ENCODE results near the gene ABI3.

ABI3 gene

GRCh38 chr17:49242813-49243212 lies 32.3 kb downstream of the ABI3 start:
- no peak overlapping the region for H3K4me3 ChIP-seq (ENCODE audit: low read length)
- no peak overlapping the region for H2AFZ ChIP-seq (ENCODE audit: low read depth, low read length)
- no peaks in the 10 kb centered on the region for H4K20me1 ChIP-seq (ENCODE audit: insufficient read depth, low read length)
- TF ChIP-seq EZH2phosphoT487 (IDR thresholded peaks at IDR 0.05; ENCODE audit: low read depth) (no peak), CTCF (IDR thresholded peaks at IDR 0.05; ENCODE audit: low read depth, low read length) (no peak)
- no peaks in the 10 kb centered on the region for H3K79me2 ChIP-seq (ENCODE audit: low read length)
- H3K9me3 ChIP-seq (ENCODE audit: insufficient read depth, low read length), result no peaks in the 10 kb centered on the region
- no peaks in the 10 kb centered on the region for H3K36me3 ChIP-seq (replicated peaks; ENCODE audit: low read depth, low read length)
- H3K4me1 ChIP-seq (ENCODE audit: low read length), result peaks cover 14% of the 10 kb centered on the region
- no peak overlapping the region for H3K27ac ChIP-seq (ENCODE audit: low read length)
- H3K9ac ChIP-seq (ENCODE audit: low read length), result no peak overlapping the region
- 0 out of 2 replicates have a peak, but pooled peaks cover under 1% of the 10 kb centered on the region for H3K27me3 ChIP-seq (ENCODE audit: low read depth, low read length)
- H3K4me2 ChIP-seq (ENCODE audit: low read length), result no peak overlapping the region

- TF ChIP-seq EZH2phosphoT487 (IDR thresholded peaks at IDR 0.05; ENCODE audit: low read depth) (no peak), CTCF (IDR thresholded peaks at IDR 0.05; ENCODE audit: low read depth, low read length) (no peak)
These were observed 34.3 kb downstream of the ABI3 start for GRCh38 chr17:49244839-49245238.

GRCh38 chr17:49247944-49248343 lies 37.4 kb downstream of the ABI3 start:
- Histone ChIP-seq H3K9ac (ENCODE audit: low read length) (no peak overlapping the region), H3K4me1 (ENCODE audit: low read length) (peaks cover 3% of the 10 kb centered on the region; the same call in 1 of the 2 replicates), H3K4me3 (ENCODE audit: low read length) (no peak overlapping the region), H3K9me3 (ENCODE audit: insufficient read depth, low read length) (no peaks in the 10 kb centered on the region), H3K4me2 (ENCODE audit: low read length) (no peak overlapping the region), H2AFZ (ENCODE audit: low read depth, low read length) (no peak overlapping the region), H3K27ac (ENCODE audit: low read length) (no peak overlapping the region), H3K79me2 (ENCODE audit: low read length) (no peaks in the 10 kb centered on the region), H4K20me1 (ENCODE audit: insufficient read depth, low read length) (no peaks in the 10 kb centered on the region), H3K27me3 (ENCODE audit: low read depth, low read length) (peaks cover 4% of the 10 kb centered on the region; the same call in 1 of the 2 replicates), H3K36me3 (replicated peaks; ENCODE audit: low read depth, low read length) (no peaks in the 10 kb centered on the region)
- TF ChIP-seq CTCF (IDR thresholded peaks at IDR 0.05; ENCODE audit: low read depth, low read length) (no peak), EZH2phosphoT487 (IDR thresholded peaks at IDR 0.05; ENCODE audit: low read depth) (no peak)

More at GRCh38 chr17:49244839-49245238, 34.3 kb downstream of the ABI3 start:
- H3K79me2 ChIP-seq (ENCODE audit: low read length), result no peaks in the 10 kb centered on the region
- H3K4me2 ChIP-seq (ENCODE audit: low read length), result no peak overlapping the region
- peaks cover 4% of the 10 kb centered on the region; the same call in 1 of the 2 replicates for H3K27me3 ChIP-seq (ENCODE audit: low read depth, low read length)
- no peak overlapping the region for H3K9ac ChIP-seq (ENCODE audit: low read length)
- no peak overlapping the region for H3K27ac ChIP-seq (ENCODE audit: low read length)
- no peak overlapping the region for H2AFZ ChIP-seq (ENCODE audit: low read depth, low read length)
- H3K4me1 ChIP-seq (ENCODE audit: low read length), result peaks cover 14% of the 10 kb centered on the region
- H3K4me3 ChIP-seq (ENCODE audit: low read length), result no peak overlapping the region
- H3K9me3 ChIP-seq (ENCODE audit: insufficient read depth, low read length), result no peaks in the 10 kb centered on the region
- H4K20me1 ChIP-seq (ENCODE audit: insufficient read depth, low read length), result no peaks in the 10 kb centered on the region
- no peaks in the 10 kb centered on the region for H3K36me3 ChIP-seq (replicated peaks; ENCODE audit: low read depth, low read length)

- Histone ChIP-seq H3K36me3 (replicated peaks; ENCODE audit: low read depth, low read length) (no peaks in the 10 kb centered on the region), H3K9ac (ENCODE audit: low read length) (no peak overlapping the region), H3K27ac (ENCODE audit: low read length) (no peak overlapping the region), H3K4me1 (ENCODE audit: low read length) (no peaks in the 10 kb centered on the region), H3K4me3 (ENCODE audit: low read length) (no peak overlapping the region), H4K20me1 (ENCODE audit: insufficient read depth, low read length) (no peaks in the 10 kb centered on the region), H3K4me2 (ENCODE audit: low read length) (no peak overlapping the region), H3K27me3 (ENCODE audit: low read depth, low read length) (peaks cover 4% of the 10 kb centered on the region; the same call in 1 of the 2 replicates), H3K9me3 (ENCODE audit: insufficient read depth, low read length) (no peaks in the 10 kb centered on the region), H2AFZ (ENCODE audit: low read depth, low read length) (no peak overlapping the region), H3K79me2 (ENCODE audit: low read length) (no peaks in the 10 kb centered on the region)
- TF ChIP-seq CTCF (IDR thresholded peaks at IDR 0.05; ENCODE audit: low read depth, low read length), result no peak
- no peak for TF ChIP-seq EZH2phosphoT487 (IDR thresholded peaks at IDR 0.05; ENCODE audit: low read depth)
These were observed 38.8 kb downstream of the ABI3 start for GRCh38 chr17:49249292-49249794.
